ENCODE measurements around the gene TSPO. TPM values are rescaled to one million over a fixed set of nuclear protein-coding genes. Genes with fewer than 3 reads are reported as not detected.

TSPO gene
- total RNA-seq, 1 donor from 2014 or later: 524 TPM

DNA sequence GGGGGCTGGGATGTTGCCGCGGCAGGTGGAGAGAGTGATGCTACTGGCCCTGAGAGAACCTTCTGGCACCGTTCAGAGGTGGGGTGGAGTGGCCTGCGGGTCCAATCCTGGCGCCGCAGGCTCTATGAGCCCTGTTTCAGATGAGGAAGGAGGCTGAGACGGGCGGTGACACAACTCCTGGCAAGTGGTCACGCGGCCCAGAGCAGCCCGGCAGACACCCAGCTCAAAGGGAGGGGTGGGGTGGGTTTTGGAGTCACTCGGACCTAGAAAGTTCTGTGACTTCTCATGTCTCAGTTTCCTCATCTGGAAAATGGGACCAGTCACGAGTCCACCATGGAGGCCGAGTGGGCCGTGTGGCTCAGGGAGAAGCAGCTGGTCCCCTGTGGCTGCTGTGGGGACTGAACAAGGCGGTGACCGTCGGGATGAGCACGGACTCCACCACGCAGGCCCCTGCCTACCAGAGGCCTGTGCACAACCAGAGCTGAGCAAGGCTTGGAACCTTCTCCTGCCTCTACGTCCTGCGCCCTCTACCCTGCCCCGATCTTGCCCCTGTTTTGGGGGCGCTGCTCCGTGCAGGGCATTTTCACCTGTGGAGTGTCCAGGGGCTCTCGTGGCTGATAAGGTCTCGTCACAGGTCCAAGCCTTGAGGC is 3.7 kb downstream of the TSPO start:
- TF ChIP-seq, protein P1, sequence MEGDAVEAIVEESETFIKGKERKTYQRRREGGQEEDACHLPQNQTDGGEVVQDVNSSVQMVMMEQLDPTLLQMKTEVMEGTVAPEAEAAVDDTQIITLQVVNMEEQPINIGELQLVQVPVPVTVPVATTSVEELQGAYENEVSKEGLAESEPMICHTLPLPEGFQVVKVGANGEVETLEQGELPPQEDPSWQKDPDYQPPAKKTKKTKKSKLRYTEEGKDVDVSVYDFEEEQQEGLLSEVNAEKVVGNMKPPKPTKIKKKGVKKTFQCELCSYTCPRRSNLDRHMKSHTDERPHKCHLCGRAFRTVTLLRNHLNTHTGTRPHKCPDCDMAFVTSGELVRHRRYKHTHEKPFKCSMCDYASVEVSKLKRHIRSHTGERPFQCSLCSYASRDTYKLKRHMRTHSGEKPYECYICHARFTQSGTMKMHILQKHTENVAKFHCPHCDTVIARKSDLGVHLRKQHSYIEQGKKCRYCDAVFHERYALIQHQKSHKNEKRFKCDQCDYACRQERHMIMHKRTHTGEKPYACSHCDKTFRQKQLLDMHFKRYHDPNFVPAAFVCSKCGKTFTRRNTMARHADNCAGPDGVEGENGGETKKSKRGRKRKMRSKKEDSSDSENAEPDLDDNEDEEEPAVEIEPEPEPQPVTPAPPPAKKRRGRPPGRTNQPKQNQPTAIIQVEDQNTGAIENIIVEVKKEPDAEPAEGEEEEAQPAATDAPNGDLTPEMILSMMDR (conservative IDR thresholded peaks at IDR 0.05; ENCODE audit: low read depth, low read length): no peak
- no peak overlapping the region for H3K4me3 ChIP-seq (ENCODE audit: low read depth, low read length)
- no peak for DNase-seq (ENCODE audit: low read depth)

DNA sequence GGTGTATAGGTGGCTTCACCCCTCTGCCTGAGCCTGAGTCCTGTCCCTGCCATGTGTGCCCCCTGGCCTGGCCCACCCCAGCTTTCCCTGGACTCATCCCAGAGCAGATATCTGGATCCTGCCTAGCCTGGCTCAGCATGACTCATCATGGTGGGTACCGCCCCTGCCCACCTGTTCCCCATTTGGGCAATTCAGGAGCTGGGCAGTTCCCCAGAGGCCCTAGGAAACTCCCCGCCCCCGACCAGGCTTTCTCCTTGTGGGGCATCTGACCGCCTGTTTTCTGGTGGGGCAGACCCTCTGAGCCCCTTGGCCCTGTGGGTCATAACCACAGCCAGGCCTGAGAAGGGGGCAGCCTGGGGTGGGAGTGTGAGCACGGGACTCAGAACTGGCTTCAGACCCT is 4.4 kb downstream of the TSPO start:
- TF ChIP-seq, protein P1 (conservative IDR thresholded peaks at IDR 0.05; ENCODE audit: low read depth, low read length): no peak
- DNase-seq (ENCODE audit: low read depth): no peak
- H3K4me3 ChIP-seq (ENCODE audit: low read depth, low read length): no peak overlapping the region

DNA sequence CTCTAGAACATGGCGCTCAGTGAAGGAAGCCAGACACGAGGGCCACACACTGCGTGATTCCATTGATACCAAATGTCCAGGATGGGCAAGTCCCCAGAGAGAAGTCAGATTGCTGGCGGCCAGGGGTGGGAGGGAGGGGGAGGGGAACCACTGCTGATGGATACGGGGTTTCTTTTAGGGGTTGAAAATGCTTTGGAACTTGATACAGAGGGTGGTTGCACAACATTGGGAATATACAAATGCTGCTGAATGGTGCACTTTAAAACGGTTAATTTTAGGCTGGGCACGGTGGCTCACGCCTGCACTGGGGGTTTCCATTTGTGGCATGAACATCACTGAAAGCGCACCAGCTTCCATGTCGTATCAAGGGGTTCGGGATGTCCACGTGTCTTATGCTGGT is 5.1 kb downstream of the TSPO start:
- TF ChIP-seq, protein P1 (conservative IDR thresholded peaks at IDR 0.05; ENCODE audit: low read depth, low read length): no peak
- no peak overlapping the region for H3K4me3 ChIP-seq (ENCODE audit: low read depth, low read length)
- no peak for DNase-seq (ENCODE audit: low read depth)

DNA sequence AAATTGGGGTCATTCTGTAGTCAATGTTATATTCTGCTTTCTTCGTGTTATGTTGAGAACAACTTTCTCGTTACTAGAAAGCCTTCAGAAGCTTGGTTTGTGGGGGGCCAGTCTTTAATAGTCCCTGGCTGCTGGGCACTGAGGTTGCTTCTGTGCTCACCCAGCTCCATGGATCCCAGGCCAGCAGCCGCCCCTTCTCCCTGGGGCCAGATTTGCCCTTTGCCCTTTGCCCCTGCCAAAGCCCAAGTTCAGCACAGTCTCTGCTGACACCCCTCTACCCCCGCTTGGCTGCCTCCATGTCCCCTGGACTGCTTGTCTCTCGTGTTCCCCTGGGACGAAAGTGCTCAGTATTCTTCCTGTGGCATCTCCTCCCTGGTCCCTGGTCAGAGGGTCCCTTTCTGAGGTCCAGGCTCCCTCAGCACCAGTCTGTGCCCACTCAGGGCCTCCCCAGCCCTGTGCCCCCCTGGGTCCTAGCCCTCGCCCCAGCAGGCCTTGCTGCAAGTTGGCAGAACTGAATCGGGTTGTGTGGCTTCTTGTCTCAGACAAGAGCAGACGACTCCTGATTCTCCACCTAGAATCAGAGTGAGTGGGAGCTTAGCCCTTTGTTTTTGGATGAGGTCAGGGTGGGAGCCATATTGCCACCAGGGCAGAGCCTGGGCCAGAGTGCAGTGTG is 6.7 kb downstream of the TSPO start:
- TF ChIP-seq, protein P1 (conservative IDR thresholded peaks at IDR 0.05; ENCODE audit: low read depth, low read length): no peak
- no peak overlapping the region for H3K4me3 ChIP-seq (ENCODE audit: low read depth, low read length)

DNA sequence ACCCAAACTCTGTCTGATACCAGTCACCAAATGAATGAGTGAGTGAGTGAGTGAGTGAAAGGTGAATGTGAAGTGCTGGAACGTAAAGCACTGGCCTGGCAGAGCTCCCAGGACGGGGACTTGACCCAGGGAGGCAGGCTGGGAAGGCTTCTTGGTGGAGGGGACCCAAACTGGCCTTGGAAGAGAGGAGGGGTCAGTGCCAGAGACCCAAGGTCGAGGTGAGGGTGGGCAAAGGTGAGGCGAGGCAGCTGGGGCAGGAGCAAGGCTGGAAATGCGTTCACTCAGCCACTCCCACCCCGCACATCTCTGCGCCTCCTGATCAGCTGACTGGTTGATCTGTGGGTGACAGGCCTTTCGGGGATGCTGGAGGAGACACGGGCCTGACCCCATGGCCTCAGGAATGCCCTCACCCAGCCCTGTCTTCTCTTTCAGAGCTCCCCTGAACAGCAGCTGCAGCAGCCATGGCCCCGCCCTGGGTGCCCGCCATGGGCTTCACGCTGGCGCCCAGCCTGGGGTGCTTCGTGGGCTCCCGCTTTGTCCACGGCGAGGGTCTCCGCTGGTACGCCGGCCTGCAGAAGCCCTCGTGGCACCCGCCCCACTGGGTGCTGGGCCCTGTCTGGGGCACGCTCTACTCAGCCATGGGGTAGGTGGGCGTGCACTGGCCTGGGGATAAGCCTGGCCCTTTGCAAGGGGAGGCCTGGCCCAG is 7.6 kb downstream of the TSPO start:
- no peak for DNase-seq (ENCODE audit: low read depth)
- TF ChIP-seq, protein P1 (conservative IDR thresholded peaks at IDR 0.05; ENCODE audit: low read depth, low read length): no peak
- H3K4me3 ChIP-seq (ENCODE audit: low read depth, low read length): no peak overlapping the region

More for the DNA sequence above, 6.7 kb downstream of the TSPO start:
- DNase-seq (ENCODE audit: low read depth): no peak

DNA sequence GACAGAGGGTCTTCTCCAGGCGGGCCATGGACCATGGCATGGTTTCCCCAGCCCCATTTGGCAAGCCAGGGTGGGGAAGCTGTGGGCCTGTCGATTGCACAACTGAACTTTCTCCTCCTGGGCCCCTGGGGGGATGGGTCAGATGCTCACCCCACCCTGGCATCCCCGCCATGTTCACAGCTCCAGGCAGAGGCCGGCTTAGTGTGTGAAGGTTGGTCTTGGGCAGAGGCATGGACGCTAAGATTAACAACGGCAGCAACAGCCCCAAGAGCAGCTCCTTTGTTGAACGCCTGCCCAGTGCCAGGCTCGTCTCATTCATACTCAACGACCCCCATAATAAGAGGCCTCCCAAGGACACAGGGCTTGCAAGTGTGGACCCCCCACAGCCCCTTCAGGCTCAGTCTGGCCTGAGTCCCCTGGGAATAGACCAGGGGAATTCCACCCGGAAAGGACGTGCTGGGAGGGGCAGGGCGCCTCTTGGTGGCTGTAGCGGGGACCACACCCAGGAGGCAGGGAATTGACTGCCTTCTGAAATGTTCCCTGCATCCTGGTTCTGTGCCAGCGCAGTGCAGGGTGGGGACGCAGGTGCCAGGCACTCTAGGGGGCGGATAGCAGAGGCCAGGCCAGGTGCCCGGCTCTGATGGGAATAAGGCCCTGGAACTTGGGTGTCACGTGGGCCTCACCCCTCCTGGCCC is 8.3 kb downstream of the TSPO start:
- no peak for DNase-seq (ENCODE audit: low read depth)
- TF ChIP-seq, protein P1 (conservative IDR thresholded peaks at IDR 0.05; ENCODE audit: low read depth, low read length): peak; percentile 39

More for the DNA sequence above, 8.3 kb downstream of the TSPO start:
- no peak overlapping the region for H3K4me3 ChIP-seq (ENCODE audit: low read depth, low read length)
